HCT116 (cell line): ENCODE data around the gene CENPF. TPM values are rescaled to one million over a fixed set of nuclear protein-coding genes. Genes with fewer than 3 reads are reported as not detected.

Experiments used
- ATAC-seq: fragments of 200-7000 bp; cut with Tn5 transposase; 2 replicates; pipeline ENCODE4 v1.9.1; 2020; ENCODE audit warnings: mild to moderate bottlenecking, moderate library complexity
- BruUV-seq: library from RNA; stranded (reverse); fragments of 400-500 nt; replicated peaks from 2 replicates; lab custom pipeline; 2021; lab: Mats Ljungman, UMichigan
- CTCF ChIA-PET: fragments of 300-600 bp; sonication (Branson Sonifier 250); formaldehyde crosslinking; loops from one replicate; lab custom pipeline; 2021; ENCODE audit warnings: antibody characterized with exemption; lab: Charles Lee
- POLR2A ChIA-PET: fragments of 300-600, 350-600 bp; sonication (Branson Sonifier 250); formaldehyde crosslinking; loops from one replicate; lab custom pipeline; 2021; ENCODE audit warnings: antibody characterized with exemption; lab: Charles Lee
- RAD21 ChIA-PET, 2 experiments: fragments of 300-600 bp; sonication (Branson Sonifier 250); formaldehyde crosslinking; loops; one replicate each; lab custom pipeline; 2023; ENCODE audit warnings: low total read pairs in 2 of 2; ENCODE audit not compliant: uncharacterized antibody in 2 of 2, unreplicated experiment in 2 of 2, low non-redundant PET in 1 of 2; lab: Charles Lee
- DNase-seq: peaks from one replicate; pipeline ENCODE4 v3.0.0-alpha.2; 2010; ENCODE audit warnings: low read depth, low spot score
- H2AFZ ChIP-seq: fragments of 200-600 bp; shearing (Covaris generic), sonication (generic); 2 replicates; pipeline ENCODE4 v1.6.1; 2017; ENCODE audit warnings: low read depth, mixed run types, mixed read lengths, antibody characterized with exemption, low read length; ENCODE audit not compliant: poor library complexity, severe bottlenecking
- H3K27ac ChIP-seq: 2 replicates; pipeline ENCODE4 v1.5.1; 2012; ENCODE audit warnings: low read depth, low read length
- H3K27me3 ChIP-seq: fragments of 200-600 bp; sonication (generic); 2 replicates; pipeline ENCODE4 v1.6.1; 2016; ENCODE audit warnings: mixed run types, low read length, mixed read lengths; ENCODE audit not compliant: insufficient read depth
- H3K36me3 ChIP-seq, 2 experiments: fragments of 200-500 bp in 1 of 2; fragments of 200-600 bp in 1 of 2; sonication (Bioruptor generic) in 1 of 2; sonication (generic) in 1 of 2; 2 replicates each; pipeline versions ENCODE4 v1.5.1 to v1.6.1; 2014 to 2016; ENCODE audit warnings: low read length in 2 of 2, inconsistent platforms in 1 of 2, mixed read lengths in 1 of 2, mixed run types in 1 of 2; ENCODE audit not compliant: insufficient read depth in 2 of 2, control insufficient read depth in 1 of 2
- H3K4me1 ChIP-seq, 2 experiments: fragments of 200-600 bp in 1 of 2; sonication (generic) in 1 of 2; 2 replicates each; pipeline versions ENCODE4 v1.5.1 to v1.6.1; 2012 to 2017; ENCODE audit warnings: low read length in 2 of 2, inconsistent platforms in 1 of 2, mild to moderate bottlenecking in 1 of 2, mixed read lengths in 1 of 2, mixed run types in 1 of 2, moderate library complexity in 1 of 2; ENCODE audit not compliant: insufficient read depth in 2 of 2, control insufficient read depth in 1 of 2
- H3K4me2 ChIP-seq: fragments of 200-600 bp; sonication (generic); 2 replicates; pipeline ENCODE4 v1.6.1; 2017; ENCODE audit warnings: mixed run types, low read length, mixed read lengths
- H3K4me3 ChIP-seq, 2 experiments: fragments of 200-600 bp in 1 of 2; sonication (generic) in 1 of 2; replicated peaks in 1 of 2; 2 replicates each; pipeline ENCODE4 v1.5.1; 2011 to 2016; ENCODE audit warnings: low read length in 2 of 2, control low read depth in 1 of 2, low read depth in 1 of 2, mild to moderate bottlenecking in 1 of 2, mixed read lengths in 1 of 2, mixed run types in 1 of 2
- H3K79me2 ChIP-seq: fragments of 200-600 bp; sonication (generic); 2 replicates; pipeline ENCODE4 v1.6.1; 2017; ENCODE audit warnings: mild to moderate bottlenecking, mixed run types, low read length, moderate library complexity, mixed read lengths; ENCODE audit not compliant: insufficient read depth
- H3K9ac ChIP-seq: fragments of 200-600 bp; sonication (generic); 2 replicates; pipeline ENCODE4 v1.6.1; 2016; ENCODE audit warnings: low read length, mixed read lengths
- H3K9me2 ChIP-seq: fragments of 200-600 bp; sonication (generic), shearing (Covaris generic); 2 replicates; pipeline ENCODE4 v1.6.1; 2017; ENCODE audit warnings: mixed run types, mild to moderate bottlenecking, moderate library complexity; ENCODE audit not compliant: insufficient read depth
- H3K9me3 ChIP-seq, 2 experiments: fragments of 200-500 bp in 1 of 2; fragments of 200-600 bp in 1 of 2; sonication (Bioruptor generic) in 1 of 2; sonication (generic) in 1 of 2; 2 replicates each; pipeline ENCODE4 v1.6.1; 2014 to 2017; ENCODE audit warnings: low read length in 2 of 2, mixed read lengths in 2 of 2, inconsistent platforms in 1 of 2, low read depth in 1 of 2, mild to moderate bottlenecking in 1 of 2, mixed run types in 1 of 2, moderate library complexity in 1 of 2; ENCODE audit not compliant: control insufficient read depth in 1 of 2, insufficient read depth in 1 of 2
- H4K20me1 ChIP-seq: fragments of 200-600 bp; sonication (generic), shearing (Covaris generic); 2 replicates; pipeline ENCODE4 v1.6.1; 2017; ENCODE audit warnings: mixed run types, mild to moderate bottlenecking, moderate library complexity; ENCODE audit not compliant: insufficient read depth
- POLR2AphosphoS5 ChIP-seq: IDR thresholded peaks from 2 replicates; pipeline ENCODE4 v1.6.1; 2011; ENCODE audit warnings: mild to moderate bottlenecking, low read depth, low read length, moderate library complexity
- ZBTB33 ChIP-seq: IDR thresholded peaks from 2 replicates; pipeline ENCODE4 v1.6.1; 2011; ENCODE audit warnings: mild to moderate bottlenecking, low read length, moderate library complexity; ENCODE audit not compliant: insufficient replicate concordance; ENCODE audit errors: extremely low read depth
- ZFX ChIP-seq: fragments of 450-650 bp; IDR thresholded peaks from 2 replicates; pipeline ENCODE4 v1.6.1; 2017
- intact Hi-C: fragments of 100-400 bp; cut with micrococcal nuclease; formaldehyde crosslinking; loops from 2 replicates; pipeline ENCODE4 v1.10.0; 2022
- total RNA-seq: library from RNA; stranded (reverse); gene quantifications from one replicate; pipeline ENCODE4 v1.2.1, GENCODE V29; 2021; ENCODE audit not compliant: unreplicated experiment
- TF ChIP-seq, protein P1 (sequence below), 3 experiments: fragments of 200-600 bp in 1 of 3; sonication (generic) in 1 of 3; IDR thresholded peaks in 2 of 3; conservative IDR thresholded peaks in 1 of 3; 2 replicates each; pipeline ENCODE4 v1.5.1; 2012 to 2017; ENCODE audit warnings: low read depth in 2 of 3, low read length in 2 of 3, antibody characterized with exemption in 1 of 3, borderline replicate concordance in 1 of 3, control low read depth in 1 of 3, mild to moderate bottlenecking in 1 of 3, mixed read lengths in 1 of 3, mixed run types in 1 of 3, moderate library complexity in 1 of 3; ENCODE audit not compliant: insufficient read depth in 1 of 3

The CENPF gene
- total RNA-seq, 1 experiment from 2014 or later = 120 TPM

- CTCF ChIA-PET = interaction anchor here (1.9 kb wide), 1 partner anchor 9 kb away, joined by 7 read pairs; no protein-coding TSS in a partner anchor
- intact Hi-C loops = no loop called here
- H3K36me3 ChIP-seq = peaks cover 63 to 68% of the 10 kb centered on the region in 2 experiments
Observed at GRCh38 chr1:214635506-214635905, 32.5 kb downstream of the CENPF start.

More at GRCh38 chr1:214635506-214635905, 32.5 kb downstream of the CENPF start:
- Histone ChIP-seq H4K20me1 (no peaks in the 10 kb centered on the region), H3K27ac (no peak overlapping the region), H3K4me2 (no peak overlapping the region), H3K9me2 (no peaks in the 10 kb centered on the region), H3K9me3 (no peaks in the 10 kb centered on the region), H3K4me1 (no peaks in the 10 kb centered on the region), H3K27me3 (no peaks in the 10 kb centered on the region), H3K79me2 (peaks cover 17% of the 10 kb centered on the region; the same call in 1 of the 2 replicates), H3K4me3 (no peak overlapping the region)
- ATAC-seq (no peak), DNase-seq (no peak)
- ChIA-PET POLR2A (no interaction called here), RAD21 (no interaction called here)
- no TSS peak for BruUV-seq
- TF ChIP-seq, protein P1, sequence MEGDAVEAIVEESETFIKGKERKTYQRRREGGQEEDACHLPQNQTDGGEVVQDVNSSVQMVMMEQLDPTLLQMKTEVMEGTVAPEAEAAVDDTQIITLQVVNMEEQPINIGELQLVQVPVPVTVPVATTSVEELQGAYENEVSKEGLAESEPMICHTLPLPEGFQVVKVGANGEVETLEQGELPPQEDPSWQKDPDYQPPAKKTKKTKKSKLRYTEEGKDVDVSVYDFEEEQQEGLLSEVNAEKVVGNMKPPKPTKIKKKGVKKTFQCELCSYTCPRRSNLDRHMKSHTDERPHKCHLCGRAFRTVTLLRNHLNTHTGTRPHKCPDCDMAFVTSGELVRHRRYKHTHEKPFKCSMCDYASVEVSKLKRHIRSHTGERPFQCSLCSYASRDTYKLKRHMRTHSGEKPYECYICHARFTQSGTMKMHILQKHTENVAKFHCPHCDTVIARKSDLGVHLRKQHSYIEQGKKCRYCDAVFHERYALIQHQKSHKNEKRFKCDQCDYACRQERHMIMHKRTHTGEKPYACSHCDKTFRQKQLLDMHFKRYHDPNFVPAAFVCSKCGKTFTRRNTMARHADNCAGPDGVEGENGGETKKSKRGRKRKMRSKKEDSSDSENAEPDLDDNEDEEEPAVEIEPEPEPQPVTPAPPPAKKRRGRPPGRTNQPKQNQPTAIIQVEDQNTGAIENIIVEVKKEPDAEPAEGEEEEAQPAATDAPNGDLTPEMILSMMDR (IDR thresholded peaks at IDR 0.05 in 2 of 3, conservative IDR thresholded peaks at IDR 0.05 in 1 of 3; ENCODE audit: borderline replicate concordance in 1 of 3, insufficient read depth in 1 of 3, low read depth in 2 of 3, low read length in 2 of 3) = no peak
- TF ChIP-seq ZBTB33 (no peak), POLR2AphosphoS5 (no peak), ZFX (no peak)
- TF ChIP-seq, all 23 proteins: peak for 0
- H2AFZ ChIP-seq = no peak overlapping the region
- H3K9ac ChIP-seq = no peak overlapping the region
